ENCODE data around the gene CDK17. TPM values are rescaled to one million over a fixed set of nuclear protein-coding genes. Genes with fewer than 3 reads are reported as not detected.

Gene CDK17
- total and polyA plus RNA-seq, 9 donors = 13.8 to 59.2 (median 30.9) TPM

GRCh38 chr12:96285158-96285557 is 115.1 kb downstream of the CDK17 start:
- DNase-seq = no peak
- H3K27ac ChIP-seq = no peak overlapping the region
- H3K4me1 ChIP-seq (ENCODE audit: insufficient read depth) = no peaks in the 10 kb centered on the region
- TF ChIP-seq CTCF (IDR thresholded peaks at IDR 0.05) = no peak
- no peak for TF ChIP-seq POLR2A (IDR thresholded peaks at IDR 0.05)
- no peak for TF ChIP-seq EP300 (IDR thresholded peaks at IDR 0.05)
- no peaks in the 10 kb centered on the region for H3K27me3 ChIP-seq
- intact Hi-C loops (cut with DNase I) = no loop called here
- no peak overlapping the region for H3K4me3 ChIP-seq
- no peaks in the 10 kb centered on the region for H3K36me3 ChIP-seq
- H3K9me3 ChIP-seq = no peaks in the 10 kb centered on the region

GRCh38 chr12:96274331-96274730 is 125.9 kb downstream of the CDK17 start:
- TF ChIP-seq CTCF (IDR thresholded peaks at IDR 0.05) = no peak
- Histone ChIP-seq H3K27me3 (no peaks in the 10 kb centered on the region), H3K9me3 (no peaks in the 10 kb centered on the region), H3K4me1 (ENCODE audit: insufficient read depth) (no peaks in the 10 kb centered on the region), H3K27ac (no peak overlapping the region), H3K36me3 (no peaks in the 10 kb centered on the region), H3K4me3 (no peak overlapping the region)
- intact Hi-C loops (cut with DNase I) = no loop called here
- no peak for DNase-seq

GRCh38 chr12:96271469-96272199 is 128.6 kb downstream of the CDK17 start:
- no peaks in the 10 kb centered on the region for H3K36me3 ChIP-seq
- H3K27ac ChIP-seq = no peak overlapping the region
- intact Hi-C loops (cut with DNase I) = no loop called here
- H3K9me3 ChIP-seq = no peaks in the 10 kb centered on the region
- 77 to 84% (median 83%) methylated on average over 8 of the region's 8 CpGs for WGBS, 3 donors
- no peaks in the 10 kb centered on the region for H3K4me1 ChIP-seq (ENCODE audit: insufficient read depth)
- H3K27me3 ChIP-seq = no peaks in the 10 kb centered on the region
- TF ChIP-seq EP300 (IDR thresholded peaks at IDR 0.05) (no peak), CTCF (IDR thresholded peaks at IDR 0.05) (no peak), POLR2A (IDR thresholded peaks at IDR 0.05) (no peak)
- DNase-seq = no peak
- no peak overlapping the region for H3K4me3 ChIP-seq

- 71 to 78% (median 73%) methylated on average over 2 of the region's 2 CpGs for WGBS, 3 donors
- no peaks in the 10 kb centered on the region for H3K36me3 ChIP-seq
- intact Hi-C loops (cut with DNase I) = no loop called here
Observed at GRCh38 chr12:96266238-96266637, 134.0 kb downstream of the CDK17 start.

More at GRCh38 chr12:96266238-96266637, 134.0 kb downstream of the CDK17 start:
- no peak for TF ChIP-seq POLR2A (IDR thresholded peaks at IDR 0.05)
- TF ChIP-seq CTCF (IDR thresholded peaks at IDR 0.05) = no peak
- no peak for TF ChIP-seq EP300 (IDR thresholded peaks at IDR 0.05)
- H3K27me3 ChIP-seq = no peaks in the 10 kb centered on the region
- no peak overlapping the region for H3K27ac ChIP-seq
- DNase-seq = no peak
- no peaks in the 10 kb centered on the region for H3K9me3 ChIP-seq
- no peak overlapping the region for H3K4me3 ChIP-seq
- H3K4me1 ChIP-seq (ENCODE audit: insufficient read depth) = peaks cover 2% of the 10 kb centered on the region
